Measurements from ENCODE around the gene MESD.

Gene MESD

GRCh38 chr15:80989518-80990478 is at the start of gene MESD:
MESD (minus strand) TSS chr15:80989819; CDS start chr15:80989791, 28 bp downstream.
- peak; percentile 69 for DNase-seq

GRCh38 chr15:81038975-81039607 is 49.5 kb upstream of the MESD start:
- no peak for DNase-seq

- no peak for DNase-seq
These were observed 48.5 kb upstream of the MESD start for GRCh38 chr15:81037952-81038743.

DNA sequence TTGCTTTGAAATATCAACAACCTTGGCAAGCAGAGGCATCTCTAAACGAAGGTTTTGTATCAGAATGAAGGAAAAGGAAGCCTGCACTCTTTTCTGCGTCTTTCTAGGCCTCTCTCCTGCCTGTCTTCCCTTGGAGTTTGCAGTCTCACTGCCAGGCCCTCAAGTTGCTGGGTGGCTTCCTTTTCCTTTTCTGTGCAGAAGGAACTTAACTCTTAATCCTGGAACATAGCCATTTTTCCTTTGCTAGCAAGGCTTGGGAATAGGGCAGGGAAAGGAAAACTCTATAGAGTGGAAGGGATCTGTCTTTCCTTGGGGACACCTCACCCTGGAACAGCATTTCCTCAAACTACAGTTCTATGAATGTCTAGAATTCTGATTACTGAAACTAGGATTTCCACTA is 43.9 kb upstream of the MESD start:
- DNase-seq: no peak

DNA sequence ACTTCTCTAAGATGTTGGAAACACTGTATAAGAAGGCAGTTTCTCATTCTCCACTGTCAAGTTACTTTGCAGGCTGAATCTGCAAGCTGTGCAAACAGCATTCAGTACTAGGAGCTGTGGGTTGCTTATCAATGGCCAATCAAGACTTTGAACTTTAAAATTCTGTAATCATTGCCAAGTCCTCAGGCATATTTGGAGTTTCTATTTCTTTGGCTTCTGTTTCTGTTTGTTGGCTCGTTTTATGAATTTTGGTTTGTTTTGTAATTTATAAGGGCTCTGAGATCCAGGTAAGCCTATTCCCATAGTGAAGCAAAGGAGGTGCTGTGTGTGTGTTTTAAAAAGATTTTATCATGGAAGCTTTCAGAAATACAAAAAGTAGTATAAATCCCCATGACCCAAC is 43.2 kb upstream of the MESD start:
- no peak for DNase-seq

DNA sequence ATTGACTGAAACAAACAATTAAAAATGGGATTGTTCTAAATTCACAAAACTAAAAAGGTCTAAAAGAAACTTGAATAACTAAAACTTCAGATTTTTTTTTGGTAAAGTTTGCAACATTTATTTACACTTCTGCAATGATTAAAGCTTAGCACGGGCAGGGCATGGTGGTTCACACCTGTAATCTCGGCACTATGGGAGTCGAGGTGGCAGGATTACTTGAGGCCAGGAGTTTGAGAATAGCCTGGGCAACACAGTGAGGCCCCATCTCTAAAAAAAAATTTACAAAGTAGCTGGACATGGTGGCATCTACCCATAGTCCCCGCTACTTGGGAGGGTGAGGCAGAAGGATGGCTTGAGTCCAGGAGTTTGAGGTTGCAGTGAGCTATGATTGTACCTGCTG is 42.7 kb upstream of the MESD start:
- DNase-seq: no peak

DNA sequence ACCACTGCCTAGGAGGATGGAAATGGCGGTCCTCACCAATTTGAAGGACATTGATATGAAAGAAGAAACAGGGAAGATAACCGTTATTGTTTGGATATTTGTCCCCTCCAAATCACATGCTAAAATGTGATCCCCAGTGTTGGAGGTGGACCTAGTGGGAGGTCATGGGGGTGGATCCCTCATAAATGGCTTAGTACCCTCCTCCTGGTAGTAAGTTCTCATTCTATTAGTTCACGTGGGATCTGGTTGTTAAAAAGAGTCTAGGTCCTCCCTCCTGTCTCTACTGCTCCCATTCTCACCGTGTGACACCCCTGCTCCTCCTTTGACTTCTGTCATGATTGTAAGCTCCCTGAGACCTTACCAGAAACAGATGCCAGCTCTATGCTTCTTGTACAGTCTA is 41.6 kb upstream of the MESD start:
- no peak for DNase-seq

DNA sequence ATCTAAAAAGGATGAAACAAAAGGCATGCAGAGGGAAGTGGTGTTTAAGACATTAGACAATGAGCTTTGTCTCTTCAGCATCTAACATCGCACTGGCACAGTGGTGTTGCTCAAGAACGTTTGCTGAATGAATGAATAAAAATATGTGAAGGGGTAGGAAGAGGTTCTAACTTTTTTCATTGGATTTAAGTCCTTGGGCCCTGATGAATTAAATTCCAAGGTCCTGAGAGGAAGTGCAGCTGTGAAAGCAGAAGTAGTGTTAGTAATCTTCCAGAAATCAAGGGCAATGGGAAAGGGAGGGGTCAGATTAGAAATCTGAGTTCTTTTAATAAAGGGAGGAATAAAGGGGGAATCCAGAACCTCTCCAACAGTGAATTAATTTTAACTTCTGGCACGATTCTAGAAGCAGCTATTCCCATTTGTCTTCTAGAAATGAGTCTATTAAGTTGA is 40.7 kb upstream of the MESD start:
- no peak for DNase-seq

GRCh38 chr15:81029414-81030300 is 40.0 kb upstream of the MESD start:
- DNase-seq: no peak

DNA sequence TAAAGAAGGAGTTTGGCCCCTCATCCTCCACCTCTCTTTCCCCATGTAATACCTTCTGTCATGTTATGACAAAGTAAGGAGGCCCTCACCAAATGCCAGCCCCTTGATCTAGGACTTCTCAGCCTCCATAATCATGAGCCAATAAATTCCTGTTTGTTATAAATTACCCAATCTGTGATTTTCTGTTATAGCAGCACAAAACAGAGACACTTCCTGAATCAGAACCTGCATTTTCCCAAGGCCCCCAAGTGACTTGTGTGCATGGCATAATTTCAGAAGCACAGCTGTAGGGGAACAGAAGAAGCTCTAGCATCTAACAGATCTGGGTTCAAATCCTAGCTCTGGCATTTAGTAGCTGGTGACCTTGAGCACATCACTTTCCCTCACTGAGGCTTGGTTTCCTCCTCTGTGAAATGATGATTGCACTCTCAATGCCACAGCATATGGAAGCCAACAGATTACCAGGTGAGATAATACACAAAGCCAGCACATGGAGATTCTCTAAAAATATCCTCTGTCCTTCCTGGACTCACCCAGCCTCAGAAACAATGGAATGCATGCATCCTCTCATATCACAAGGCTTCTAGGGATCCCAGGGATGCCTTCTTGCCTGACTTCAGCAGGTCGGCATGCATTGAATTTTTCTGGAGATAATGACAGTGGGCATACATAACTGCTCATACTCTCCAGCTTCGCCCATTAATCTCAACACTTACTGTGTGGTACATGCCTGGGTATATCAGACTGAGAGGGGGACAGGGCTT is 37.4 kb upstream of the MESD start:
- DNase-seq: no peak

DNA sequence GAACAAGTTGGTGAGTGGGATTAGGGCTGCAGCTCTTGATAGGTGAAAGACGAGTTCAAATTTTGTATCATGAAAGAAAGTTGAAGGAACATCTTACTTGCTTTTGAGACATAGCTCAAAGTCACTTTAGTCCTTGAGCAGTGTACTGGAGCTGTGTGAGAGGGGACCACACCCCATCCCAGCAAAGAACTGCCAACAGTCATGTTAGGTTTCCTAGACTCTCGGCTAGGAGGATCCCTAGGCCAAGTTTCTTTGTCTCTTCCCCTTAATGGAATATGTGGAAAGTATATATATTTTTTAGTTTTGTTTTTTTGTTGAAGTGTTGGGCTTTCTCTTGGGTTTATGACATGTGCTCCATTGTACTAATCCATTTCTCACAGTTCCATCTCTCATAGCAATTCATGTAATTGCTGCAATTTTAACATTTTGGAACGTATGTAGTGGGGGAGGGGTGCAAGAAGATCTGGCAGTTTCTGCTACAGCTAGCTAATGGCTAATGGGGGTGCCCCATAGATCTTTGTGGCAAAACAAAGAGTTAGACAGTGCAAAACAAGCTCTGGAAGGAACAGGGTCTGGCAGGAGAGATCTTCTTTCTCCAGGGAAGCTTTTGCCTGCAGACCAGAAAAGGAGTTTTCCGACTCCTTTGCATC is 36.2 kb upstream of the MESD start:
- DNase-seq: no peak

DNA sequence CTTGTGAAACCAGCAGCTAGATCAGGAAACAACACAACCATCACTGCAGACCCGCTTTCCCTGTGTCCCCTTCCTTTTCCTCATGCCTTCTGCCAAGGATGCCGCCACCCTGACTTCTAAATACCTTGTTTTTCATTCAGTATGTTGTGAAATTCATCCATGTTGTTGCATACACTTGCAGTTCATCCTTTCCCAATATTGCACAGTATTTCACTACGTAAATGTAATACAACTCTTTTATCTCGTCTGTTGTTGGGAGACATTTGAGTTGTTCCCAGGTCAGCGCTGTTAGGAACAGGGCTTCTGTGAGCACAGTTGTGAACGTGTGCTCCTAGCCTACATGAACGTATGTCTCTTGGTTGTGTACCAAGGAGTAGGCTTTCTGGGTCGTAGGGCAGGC is 35.3 kb upstream of the MESD start:
- DNase-seq: no peak

- DNase-seq: no peak
These were observed 34.8 kb upstream of the MESD start for GRCh38 chr15:81024265-81024872.

GRCh38 chr15:81023483-81024264 is 34.1 kb upstream of the MESD start:
- no peak for DNase-seq

DNA sequence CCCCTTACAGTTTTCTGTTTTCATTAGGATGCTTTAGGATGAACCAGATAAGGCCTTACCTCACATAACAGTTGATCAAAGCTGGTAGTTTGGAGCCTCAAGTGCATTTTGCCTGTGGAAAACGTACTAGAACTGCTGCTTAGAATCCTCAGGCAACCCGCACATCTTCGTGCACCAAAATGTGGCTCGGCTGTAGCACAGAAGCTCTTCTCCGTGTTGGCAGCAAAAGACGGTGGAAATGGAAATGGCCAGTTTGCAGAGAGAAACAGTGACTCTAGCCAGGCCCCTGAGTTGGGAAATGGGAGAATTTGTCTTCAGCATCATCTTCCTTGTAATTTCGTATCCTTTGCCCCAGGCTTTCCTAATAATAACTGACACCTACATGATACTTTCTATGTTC is 31.7 kb upstream of the MESD start:
- no peak for DNase-seq

DNA sequence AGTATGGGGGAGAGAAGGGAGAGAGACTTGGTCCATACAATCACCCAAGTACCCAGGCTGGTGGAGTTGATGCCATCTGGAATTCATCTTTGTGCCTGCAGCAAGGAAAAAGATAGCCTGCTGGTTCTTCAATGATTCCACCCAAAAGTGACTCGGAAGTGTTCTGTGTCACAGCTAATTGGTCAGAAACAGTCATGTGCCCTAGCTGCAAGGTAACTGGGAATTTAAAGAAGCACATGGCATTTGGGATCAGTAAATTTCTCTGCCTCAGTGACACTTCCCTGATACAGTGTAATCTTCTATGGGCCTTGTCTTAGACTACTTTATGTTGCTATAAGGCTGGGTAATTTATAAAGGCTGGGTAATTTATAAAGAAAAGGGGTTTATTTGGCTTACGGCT is 28.6 kb upstream of the MESD start:
- no peak for DNase-seq

DNA sequence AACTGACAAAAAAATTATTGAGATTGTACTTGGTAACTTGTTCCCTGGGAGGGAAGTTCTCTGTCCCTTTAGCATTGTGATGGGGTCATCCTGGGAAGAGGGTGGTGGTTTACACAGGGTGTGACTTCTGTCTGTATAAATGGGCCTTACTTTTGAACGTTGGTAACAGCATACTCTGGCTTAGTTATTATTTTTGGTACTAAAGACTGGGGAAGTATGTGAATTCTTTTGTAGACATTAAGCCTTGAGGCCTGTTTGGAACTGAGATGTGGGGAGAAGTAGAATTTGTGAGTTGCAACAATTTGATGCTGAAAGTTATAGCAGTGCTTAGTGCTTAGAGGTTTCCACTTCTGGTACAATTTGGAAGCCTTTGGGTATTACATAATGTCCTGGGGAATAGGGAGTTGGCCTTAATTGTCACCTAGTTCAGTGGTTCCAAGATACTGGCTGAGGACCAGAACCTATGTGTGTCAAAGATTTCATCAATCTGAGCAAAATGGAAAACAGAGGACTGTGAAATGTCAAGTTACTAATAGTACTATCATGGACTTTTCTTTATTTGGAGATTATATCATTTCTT is 27.0 kb upstream of the MESD start:
- DNase-seq: no peak

- no peak for DNase-seq
These were observed 26.2 kb upstream of the MESD start for GRCh38 chr15:81015621-81016488.

Measured in DMS79 treated with DMSO at 0.1 percent for 48 hours (cell line).